ENCODE data around the gene CAMKK1.

CAMKK1 gene

GRCh38 chr17:3814361-3814760 is 78.5 kb downstream of the CAMKK1 start:
- DNase-seq (ENCODE audit: low read depth in 2 of 3, low spot score in 1 of 3), result no peak

DNA sequence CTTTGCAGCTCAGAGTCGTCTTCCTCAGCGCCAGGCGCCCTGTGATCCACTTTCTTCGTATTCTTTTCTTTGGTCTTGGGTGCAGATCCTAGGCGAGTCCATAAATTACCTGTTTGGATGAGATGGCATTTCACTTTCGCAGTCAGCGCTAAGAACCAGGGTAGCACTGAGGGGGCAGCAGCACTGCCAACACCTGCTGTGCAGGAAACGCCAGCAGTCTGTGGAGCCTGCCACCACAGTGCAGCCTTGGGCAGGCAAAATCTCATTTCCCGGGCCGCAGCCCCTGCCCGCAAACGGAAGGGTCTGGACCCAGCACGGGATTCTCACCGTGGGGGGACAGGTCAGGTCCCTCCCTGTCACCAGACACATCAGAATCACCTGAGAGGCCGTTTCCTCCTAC is 79.7 kb downstream of the CAMKK1 start:
- DNase-seq (ENCODE audit: low read depth in 2 of 3, low spot score in 1 of 3), result no peak

GRCh38 chr17:3812771-3813170 is 80.1 kb downstream of the CAMKK1 start:
- DNase-seq (ENCODE audit: low read depth in 2 of 3, low spot score in 1 of 3), result no peak

GRCh38 chr17:3812284-3812683 is 80.6 kb downstream of the CAMKK1 start:
- DNase-seq (ENCODE audit: low read depth in 2 of 3, low spot score in 1 of 3), result no peak

Measured in stimulated activated CD4-positive, alpha-beta T cell treated with anti-CD3 and anti-CD28 coated beads, Interleukin-12 subunit alpha, Interleukin-12 subunit beta, amount 100 ng/mL, for 48 hours (primary cell).